GM18526 (cell line): ENCODE data around the gene SEC31A.

Experiments used
- POLR2A ChIP-seq: IDR thresholded peaks from 3 replicates; pipeline ENCODE4 v1.6.1; 2011; ENCODE audit not compliant: insufficient read length; ENCODE audit errors: extremely low read depth

Gene SEC31A

DNA sequence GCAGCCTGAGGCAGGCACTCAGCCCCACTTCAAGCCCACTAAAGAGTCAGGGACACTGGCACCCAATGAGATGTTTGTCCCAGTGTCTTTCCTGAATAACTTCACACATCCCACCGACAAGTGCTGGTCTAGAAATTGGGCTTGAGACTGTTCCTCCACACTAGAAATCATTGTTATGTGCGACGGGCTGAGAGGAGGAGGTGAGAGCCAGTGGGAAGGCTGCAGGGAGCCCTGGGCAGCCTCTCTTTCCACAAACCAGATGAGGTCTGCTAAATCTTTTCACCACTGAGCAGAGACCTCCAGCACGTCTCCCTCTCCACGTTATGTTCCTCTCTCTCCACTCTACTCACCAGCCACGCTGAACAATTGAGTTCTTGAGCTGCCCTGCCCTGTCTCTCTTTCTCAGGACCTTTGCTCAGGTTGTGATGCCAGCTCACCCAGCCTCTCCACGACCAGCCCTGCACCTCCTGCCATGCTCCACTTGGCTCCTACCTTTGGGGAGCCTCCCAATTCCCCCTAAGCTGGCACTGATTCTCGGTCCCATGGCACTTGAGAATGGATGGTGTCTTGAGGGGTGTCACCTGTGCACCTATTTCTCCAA is 100.8 kb downstream of the SEC31A start:
- no peak for TF ChIP-seq POLR2A

DNA sequence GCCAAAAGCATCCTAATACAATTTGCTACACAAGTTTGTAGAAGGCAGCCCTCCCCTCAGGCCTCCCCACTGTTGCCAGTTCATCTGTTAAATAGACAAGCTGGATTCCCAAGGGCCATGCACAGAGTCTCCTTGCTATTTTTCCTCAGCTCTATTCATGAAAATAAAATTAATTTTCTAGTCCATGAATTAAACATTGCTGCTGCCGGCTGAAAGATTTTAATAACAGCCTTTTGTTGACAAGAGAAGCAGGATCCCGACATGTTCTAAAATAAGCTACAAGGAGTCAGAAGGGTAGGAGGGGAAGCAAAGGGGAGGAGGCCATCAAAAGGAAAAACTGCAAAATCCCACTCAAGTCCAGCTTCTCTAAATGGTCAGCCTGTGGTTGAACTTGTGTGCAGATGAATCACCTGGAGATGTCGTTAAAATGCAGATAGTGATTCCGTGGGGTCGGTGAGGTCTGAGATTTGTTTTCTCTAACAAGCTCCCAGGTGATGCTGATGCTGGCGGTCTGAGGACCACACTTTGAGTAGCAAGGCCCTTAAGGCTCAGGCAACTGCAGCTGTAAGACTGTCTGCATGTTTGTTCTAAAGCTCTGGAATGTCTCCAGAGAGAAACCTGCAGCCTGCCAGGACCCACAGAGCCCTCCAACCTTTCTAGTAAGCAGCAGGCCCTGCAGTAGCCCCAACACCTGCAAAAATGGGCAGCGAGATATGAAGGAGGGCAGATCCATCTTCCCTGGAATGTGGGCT is 101.8 kb downstream of the SEC31A start:
- no peak for TF ChIP-seq POLR2A

DNA sequence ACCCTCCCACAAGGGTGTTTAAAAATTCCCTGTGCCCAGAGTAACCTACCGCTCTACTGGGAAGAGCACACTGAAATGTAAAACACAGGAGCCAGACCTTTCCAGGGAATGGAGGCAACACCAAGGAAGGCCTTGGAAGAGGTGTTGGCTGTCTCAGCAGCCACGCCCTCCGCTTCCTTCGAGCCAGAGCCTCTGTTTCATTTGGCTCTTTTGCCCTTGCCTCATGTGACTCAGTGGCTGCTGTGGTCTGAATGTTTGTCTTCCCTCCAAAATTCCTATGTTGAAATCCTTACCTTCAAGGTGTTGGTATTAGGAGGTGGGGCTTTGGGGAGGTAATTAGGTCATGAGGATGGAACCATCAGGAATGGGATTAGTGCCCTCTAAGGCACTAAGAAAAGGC is 103.6 kb downstream of the SEC31A start:
- TF ChIP-seq POLR2A, result no peak

DNA sequence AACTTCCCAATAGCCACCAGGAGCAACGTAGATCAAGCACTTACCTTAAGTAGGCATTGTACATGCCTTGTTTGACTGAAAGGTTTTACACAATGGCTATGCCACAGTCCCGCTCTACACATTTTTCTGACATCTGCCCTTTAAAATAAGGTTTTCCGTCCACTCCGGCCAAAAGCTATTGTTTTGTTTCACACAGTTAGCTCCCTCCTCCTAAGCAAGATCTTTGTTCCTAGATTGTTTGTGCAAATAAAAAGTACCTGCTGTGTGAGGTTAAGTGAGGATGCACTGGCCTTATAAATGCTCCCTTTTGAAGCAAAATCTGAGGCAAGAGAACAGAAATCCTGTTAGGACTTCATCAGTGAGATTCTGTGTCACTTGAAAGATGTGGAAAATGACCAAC is 104.1 kb downstream of the SEC31A start:
- TF ChIP-seq POLR2A, result no peak

DNA sequence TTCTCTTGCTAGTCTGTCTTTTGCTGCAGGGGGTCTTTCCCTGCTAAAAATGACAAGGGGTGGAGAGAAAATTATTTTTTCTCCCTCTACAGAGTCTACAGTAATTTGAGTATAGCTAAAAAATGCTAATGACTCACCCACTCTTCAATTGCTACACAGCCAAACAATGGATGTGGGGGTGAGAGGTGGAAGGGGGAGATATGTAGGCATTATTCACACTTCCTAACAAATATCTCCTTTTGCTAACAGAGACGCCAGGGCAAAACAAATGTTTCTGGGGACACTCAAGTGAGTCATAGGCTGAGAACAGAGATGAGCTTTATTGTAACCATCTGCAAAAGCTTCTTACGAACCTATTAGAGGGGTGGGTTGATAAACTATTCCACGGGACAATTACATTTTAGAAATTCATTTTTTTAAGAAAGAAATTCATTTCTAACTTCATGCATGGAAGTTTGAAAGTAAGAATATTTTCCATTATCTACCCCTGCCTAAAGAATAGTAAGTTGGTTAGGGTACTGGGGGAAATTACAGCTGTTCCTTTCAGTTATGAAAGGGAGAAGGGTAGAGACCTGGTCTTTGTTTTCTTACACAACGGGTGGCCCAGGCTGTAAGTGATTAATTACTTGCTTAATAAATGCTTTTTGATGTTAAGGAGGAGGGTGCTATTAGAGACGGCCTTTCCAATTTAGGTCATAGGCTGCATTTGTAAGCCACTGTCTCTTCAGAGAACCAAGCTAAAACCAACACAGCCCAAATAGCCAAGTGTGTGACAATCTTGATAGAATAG is 105.1 kb downstream of the SEC31A start:
- no peak for TF ChIP-seq POLR2A

DNA sequence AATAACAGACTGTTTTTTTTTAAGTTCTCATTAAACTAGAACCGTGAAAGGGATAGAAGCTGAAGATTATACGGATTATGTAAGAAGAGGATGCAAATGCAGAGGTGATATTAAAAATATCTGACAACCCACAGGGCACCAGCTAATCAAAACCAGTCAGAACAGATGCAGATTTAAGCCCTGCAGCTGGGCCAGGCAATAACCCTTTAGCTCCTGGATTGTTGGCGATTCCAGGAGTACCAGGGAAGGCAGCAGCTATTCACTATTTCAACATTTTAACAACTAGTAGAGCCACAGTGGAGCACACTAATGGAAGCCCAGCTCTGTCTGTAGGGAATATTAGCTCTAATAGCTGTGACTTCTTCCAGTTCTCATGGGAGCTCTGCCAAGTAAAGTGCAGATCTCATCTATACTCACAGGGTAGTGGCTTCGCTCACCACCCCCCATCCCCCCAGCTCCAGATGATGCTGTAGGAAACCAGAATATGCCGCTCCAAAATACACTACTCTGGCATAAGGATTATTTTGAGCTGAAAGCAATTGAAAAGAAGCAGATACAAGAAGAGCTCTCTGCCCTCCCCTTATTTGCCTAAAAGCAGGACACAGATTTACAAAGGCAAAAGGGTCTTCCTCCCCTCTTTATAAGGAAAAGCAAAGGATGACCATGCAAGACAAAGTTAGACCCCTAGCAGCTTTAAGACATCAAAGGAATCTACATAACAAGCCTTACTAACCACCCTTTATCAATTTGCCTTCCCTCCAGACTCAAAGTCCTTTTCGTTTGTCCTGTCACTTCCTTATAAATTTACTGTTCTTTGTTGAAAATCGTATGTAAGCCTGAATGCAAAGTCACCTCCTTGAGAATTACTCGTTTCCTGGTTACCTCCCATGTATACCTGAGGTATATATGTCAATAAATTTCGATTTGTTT is 106.0 kb downstream of the SEC31A start:
- TF ChIP-seq POLR2A, result no peak

DNA sequence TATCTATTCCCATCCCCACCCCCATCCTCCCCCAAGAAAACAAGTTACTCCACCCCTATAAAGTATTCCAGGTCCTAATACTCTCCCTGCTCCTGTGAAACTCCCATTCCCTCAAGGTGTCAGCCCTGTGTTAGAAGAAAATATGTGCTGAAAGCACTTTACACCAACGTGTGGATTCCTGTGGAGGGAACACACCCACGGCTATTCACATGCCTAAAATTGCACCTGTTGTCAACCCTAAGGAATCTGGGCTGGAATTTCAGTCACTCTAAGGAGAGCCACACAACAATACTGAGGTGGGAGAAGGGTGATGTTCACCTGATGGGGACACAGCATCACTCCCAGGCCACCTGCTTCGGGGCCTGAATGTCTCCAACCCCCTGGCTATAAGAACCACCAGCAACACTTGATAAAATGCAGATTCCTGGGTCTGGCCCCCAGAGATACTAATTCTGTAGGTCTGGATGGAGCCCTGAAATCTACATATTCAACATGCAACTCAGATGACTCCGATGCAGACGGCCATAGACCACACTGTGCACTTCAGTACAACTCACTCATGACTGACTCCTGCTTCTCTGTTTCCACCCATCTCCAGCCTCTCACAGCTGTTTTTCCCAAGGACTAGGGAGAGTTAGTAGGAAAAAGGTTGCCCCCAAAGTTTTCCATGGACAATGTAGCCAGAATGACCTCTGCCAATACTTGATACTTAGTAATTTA is 108.2 kb downstream of the SEC31A start:
- no peak for TF ChIP-seq POLR2A

DNA sequence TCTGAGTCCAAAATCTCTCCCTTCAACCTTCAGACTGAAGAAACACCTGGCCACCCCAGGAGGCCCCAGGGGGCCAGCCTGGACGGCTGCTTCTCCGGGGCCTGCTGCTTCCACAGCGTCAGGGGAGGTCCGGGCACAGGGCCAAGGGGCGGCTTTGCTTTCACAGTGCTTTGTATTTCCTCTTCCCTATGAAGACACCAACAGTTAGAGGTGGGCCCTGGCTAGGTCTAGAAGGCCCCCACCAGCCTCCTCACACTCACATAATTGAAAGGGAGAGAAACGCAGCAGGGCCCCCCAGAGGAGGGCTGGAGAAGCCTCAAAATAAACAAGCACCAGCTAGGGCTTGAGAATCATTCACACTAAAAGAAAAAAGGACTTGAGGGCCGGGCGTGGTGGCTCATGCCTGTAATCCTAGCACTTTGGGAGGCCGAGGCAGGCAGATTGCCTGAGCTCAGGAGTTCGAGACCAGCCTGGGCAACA is 110.2 kb downstream of the SEC31A start:
- TF ChIP-seq POLR2A, result no peak

DNA sequence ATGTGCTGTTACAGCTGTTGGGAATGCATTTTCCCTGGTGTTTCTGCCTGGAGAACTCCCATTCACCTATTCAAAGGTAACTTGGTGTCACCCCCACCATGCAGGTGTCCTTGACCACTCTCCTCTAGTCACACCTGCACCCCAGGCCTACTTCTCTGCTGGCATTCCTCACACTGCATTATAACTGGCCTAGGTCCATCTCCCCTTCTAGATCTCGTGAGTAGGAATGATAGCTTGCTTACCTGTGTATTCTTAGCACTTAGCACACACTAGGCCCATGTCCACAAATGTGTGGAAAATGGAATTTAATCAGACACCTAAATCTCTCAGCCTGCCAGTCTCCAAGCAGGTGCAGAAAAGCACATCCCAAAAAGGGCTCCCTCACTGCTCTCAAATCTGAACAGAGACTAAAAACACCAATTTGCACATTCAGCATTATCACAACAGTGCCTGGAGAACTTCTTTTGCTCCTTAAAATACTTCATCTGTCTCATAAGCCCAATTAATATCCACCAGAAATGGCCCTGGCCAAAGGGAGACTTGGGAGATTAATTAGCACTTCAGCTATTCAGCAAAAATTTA is 110.7 kb downstream of the SEC31A start:
- TF ChIP-seq POLR2A, result no peak

DNA sequence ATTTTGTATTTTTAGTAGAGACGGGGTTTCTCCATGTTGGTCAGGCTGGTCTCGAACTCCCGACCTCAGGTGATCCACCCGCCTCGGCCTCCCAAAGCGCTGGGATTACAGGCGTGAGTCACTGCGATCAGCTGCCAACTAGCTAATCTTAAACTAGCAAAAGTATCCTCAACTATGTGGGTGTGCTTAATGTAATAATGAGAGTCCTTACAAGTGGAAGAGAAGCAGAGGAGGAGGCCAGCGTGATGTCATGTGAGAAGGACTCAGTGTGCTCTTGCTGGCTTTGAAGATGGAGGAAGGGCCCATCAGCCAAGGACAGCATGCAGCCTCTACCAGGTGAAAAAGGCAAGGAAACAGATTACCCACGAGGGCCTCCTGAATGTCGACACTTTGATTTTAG is 111.9 kb downstream of the SEC31A start:
- TF ChIP-seq POLR2A, result no peak

DNA sequence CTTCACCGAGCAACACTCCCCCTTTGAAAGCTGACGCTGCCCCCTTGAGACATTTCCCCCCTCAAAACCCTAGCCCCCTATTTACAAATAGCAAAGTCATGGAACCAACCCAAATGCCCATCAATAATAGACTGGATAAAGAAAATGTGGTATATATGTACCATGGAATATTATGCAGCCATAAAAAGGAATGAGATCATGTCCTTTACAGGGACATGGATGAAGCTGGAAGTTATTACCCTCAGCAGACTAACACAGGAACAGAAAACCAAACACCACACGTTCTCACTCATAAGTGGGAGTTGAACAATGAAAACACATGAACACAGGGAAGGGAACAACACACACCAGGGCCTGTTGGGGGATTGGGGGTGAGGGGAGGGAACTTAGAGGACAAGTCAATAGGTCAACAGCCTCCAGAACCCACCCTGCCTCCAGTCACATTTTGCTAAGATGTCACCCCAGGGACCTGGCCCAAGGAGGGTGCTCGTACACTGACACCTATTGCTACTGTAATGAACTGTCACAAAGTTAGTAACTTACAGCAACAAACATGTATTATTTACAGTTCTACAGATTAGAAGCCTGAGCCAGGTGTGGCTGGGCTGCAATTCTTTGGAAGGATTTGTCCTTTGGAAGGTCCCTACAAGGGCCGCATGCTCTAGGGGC is 113.0 kb downstream of the SEC31A start:
- TF ChIP-seq POLR2A, result no peak

DNA sequence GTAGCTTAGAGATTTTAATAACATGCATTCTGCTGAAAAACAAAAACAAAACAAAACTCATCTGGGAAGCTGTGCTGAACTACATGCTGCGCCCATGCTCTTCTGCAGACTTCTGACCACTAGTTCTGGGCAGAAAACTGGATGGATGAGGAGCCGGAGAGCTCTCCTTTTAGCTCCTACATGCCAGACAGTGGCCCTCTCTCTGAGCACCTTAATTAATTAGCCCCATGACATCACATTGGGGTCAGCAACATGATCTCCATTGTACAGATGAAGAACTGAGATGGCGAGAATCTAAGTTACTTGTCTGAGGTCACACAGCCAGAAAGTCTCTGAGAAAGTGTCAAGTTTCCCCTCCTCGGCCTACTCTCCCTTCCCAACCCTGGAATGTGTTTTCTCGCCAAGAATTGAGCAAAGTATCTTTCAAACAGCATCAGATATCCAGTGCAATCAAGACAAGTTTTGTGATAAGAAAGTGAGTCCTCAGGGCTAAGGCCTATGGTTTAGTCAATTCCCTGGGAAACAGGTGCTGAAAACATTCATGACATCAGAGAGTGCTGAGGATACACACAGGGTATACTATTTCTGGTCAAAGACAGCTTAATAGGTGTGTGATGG is 113.9 kb downstream of the SEC31A start:
- TF ChIP-seq POLR2A, result no peak

DNA sequence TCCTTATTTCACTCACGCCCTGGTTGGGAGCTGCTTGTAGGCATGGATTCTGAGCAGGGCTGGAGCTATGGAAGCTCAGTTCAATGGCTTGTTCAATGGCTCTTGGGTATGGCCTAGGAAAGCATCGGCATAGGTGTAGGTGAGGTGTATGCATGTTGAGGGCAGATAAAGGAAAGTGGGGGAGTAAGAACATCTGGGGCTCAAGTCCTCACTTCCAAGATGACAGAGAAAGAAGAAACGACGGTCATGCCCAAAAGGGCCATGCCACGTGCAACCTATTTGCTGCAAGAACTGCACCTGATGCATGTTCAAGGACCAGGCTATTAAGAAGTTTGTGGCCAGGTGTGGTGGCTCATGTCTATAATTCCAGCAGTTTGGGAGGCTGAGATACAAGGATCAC is 115.7 kb downstream of the SEC31A start:
- no peak for TF ChIP-seq POLR2A
